HG02610 (cell line): ENCODE results near the gene OAF.
"Not testable (repeated sequence)": the region's sequence is repeated elsewhere in the genome, so short reads cannot be mapped to it uniquely, and the experiment has no call there.

Source experiments
- ATAC-seq: cut with Tn5 transposase; IDR thresholded peaks from one replicate; pipeline ENCODE4 v1.9.1; 2021; ENCODE audit warnings: mild to moderate bottlenecking, moderate library complexity; ENCODE audit not compliant: unreplicated experiment

The OAF gene

GRCh38 chr11:120261931-120262330 is 51.1 kb downstream of the OAF start:
- ATAC-seq = no peak

DNA sequence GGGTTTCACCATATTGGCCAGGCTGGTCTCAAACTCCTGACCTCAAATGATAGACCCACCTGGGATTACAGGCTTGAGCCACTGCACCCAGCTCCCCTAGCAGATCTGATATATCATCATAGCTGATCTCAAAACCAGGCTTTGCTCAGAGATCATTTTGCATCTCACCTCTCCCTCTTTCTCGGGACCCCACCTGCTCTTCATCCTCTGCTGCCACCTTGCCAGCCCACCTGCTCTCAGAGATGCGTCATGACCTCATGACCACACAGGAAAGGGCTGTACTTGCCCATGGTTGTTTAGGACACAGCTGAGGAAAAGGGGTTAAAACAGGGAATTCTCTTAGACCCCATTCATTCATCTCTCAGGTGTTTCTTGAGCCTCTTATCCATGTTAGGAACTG is 56.5 kb downstream of the OAF start:
- no peak for ATAC-seq

- no peak for ATAC-seq
Measured at GRCh38 chr11:120268686-120269085, 57.9 kb downstream of the OAF start.

DNA sequence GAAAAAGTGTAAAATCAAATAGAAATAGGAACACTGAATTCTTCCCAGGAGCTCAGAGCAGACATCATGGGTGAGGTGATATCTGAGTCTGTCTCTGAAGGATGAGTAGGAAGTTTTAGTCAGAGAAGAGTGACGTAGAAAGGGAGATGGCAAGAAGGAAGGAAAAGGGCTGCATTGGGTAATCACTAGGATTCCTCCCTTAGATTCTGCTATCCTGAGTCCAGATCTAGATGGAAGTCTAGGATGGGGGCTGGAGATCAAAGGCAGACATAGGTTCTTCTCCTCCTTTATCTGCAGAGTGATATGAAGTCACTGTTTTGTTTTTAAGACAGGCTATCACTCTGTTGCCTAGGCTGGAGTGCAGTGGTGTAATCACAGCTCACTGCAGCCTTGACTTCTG is 59.6 kb downstream of the OAF start:
- ATAC-seq = no peak

GRCh38 chr11:120271672-120272071 is 60.8 kb downstream of the OAF start:
- no peak for ATAC-seq

DNA sequence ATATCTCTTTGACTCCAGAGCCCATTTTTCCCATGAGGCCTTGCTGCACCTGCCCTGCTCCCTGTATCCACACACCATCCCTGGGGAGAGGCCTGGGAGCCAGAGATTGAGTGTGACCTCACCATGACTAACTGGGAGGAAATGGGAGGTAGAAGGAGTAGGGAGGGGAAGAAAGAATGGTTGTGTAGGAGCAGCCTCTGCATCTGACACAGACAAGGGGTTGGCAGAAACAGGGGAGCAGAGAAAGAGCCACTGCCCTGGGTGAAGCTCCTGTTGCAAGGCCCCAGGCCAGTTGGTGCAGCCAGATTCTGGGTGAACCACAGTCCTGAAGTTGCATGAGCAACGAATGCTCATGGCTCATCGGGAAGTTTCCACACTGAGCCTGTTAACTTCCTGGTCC is 61.5 kb downstream of the OAF start:
- no peak for ATAC-seq

- ATAC-seq = no peak
Measured at GRCh38 chr11:120273432-120273831, 62.6 kb downstream of the OAF start.

DNA sequence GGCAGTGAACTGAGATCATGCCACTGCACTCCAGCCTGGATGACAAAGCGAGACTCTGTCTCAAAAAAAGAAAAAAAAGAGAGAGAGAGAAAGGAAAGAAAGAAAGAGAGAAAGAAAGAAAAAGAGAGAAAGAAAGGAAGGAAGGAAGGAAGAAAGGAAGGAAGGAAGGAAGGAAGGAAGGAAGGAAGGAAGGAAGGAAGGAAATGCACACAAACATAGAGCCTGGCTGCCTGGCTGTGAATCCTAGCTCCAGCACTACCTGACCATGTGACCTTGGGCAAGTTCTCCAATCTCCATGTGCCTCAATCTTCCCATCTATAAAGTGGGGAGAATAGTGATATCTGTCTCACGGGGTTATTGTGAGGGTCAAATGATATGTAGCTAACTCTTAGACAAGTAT is 63.1 kb downstream of the OAF start:
- not testable (repeated sequence) for ATAC-seq

DNA sequence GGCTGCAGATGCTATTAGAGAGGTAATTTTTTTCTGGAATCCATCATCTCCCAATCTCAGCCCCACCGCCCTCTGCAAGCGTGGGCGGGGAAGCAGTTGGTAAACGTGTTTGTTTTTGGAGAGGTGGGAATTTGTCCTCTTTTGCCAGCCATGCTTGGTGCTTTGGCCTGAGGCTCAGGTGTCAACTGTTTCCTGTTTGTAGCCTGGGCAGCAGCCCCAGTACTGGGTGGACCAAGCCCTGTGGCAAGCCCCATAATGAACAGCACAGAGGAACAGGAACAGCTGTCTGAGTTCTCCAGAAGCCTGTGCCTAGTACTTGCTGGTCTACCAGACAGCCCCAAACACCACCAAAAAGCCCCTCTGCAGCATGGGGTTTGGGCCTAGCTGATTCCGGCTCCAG is 68.7 kb downstream of the OAF start:
- no peak for ATAC-seq
